GM23338 (cell line): ENCODE data around the gene MRPS34. TPM values are rescaled to one million over a fixed set of nuclear protein-coding genes. Genes with fewer than 3 reads are reported as not detected.

Source experiments
- ATAC-seq: fragments of 200-7000 bp; cut with Tn5 transposase; 3 replicates; pipeline ENCODE4 v1.9.1; 2020
- DNase-seq: peaks from one replicate; pipeline ENCODE4 v3.0.0-alpha.2; 2015; ENCODE audit warnings: low spot score
- H2AFZ ChIP-seq: fragments of 200-600 bp; sonication (generic); 2 replicates; pipeline ENCODE4 v1.8.0; 2016; ENCODE audit warnings: antibody characterized with exemption, mild to moderate bottlenecking, moderate library complexity
- H3F3A ChIP-seq: fragments of 200-600 bp; sonication (generic); replicated peaks from 2 replicates; pipeline ENCODE4 v1.8.0; 2017; ENCODE audit warnings: antibody characterized with exemption, mixed run types, low read depth
- H3K27ac ChIP-seq: fragments of 200-600 bp; sonication (generic); 2 replicates; pipeline ENCODE4 v1.6.1; 2016; ENCODE audit warnings: low read depth
- H3K27me3 ChIP-seq: fragments of 200-600 bp; sonication (generic); 2 replicates; pipeline ENCODE4 v1.8.0; 2016; ENCODE audit warnings: mild to moderate bottlenecking, mixed run types, moderate library complexity; ENCODE audit not compliant: insufficient read depth
- H3K36me3 ChIP-seq: fragments of 200-600 bp; sonication (generic); 2 replicates; pipeline ENCODE4 v1.8.0; 2016; ENCODE audit warnings: mild to moderate bottlenecking; ENCODE audit not compliant: insufficient read depth
- H3K4me1 ChIP-seq: fragments of 200-600 bp; sonication (generic); 2 replicates; pipeline ENCODE4 v1.8.0; 2016; ENCODE audit warnings: mild to moderate bottlenecking, moderate library complexity; ENCODE audit not compliant: insufficient read depth
- H3K4me2 ChIP-seq: fragments of 200-600 bp; sonication (generic); 2 replicates; pipeline ENCODE4 v1.7.1; 2017; ENCODE audit warnings: mixed run types
- H3K4me3 ChIP-seq: fragments of 200-600 bp; sonication (generic); 2 replicates; pipeline ENCODE4 v1.6.1; 2016; ENCODE audit warnings: mixed run types
- H3K79me2 ChIP-seq: fragments of 200-600 bp; sonication (generic); replicated peaks from 2 replicates; pipeline ENCODE4 v1.8.0; 2017; ENCODE audit warnings: mild to moderate bottlenecking; ENCODE audit not compliant: insufficient read depth
- H3K9me2 ChIP-seq: fragments of 200-600 bp; sonication (generic); 2 replicates; pipeline ENCODE4 v1.8.0; 2017; ENCODE audit not compliant: insufficient read depth
- H4K20me1 ChIP-seq: fragments of 200-600 bp; sonication (generic); replicated peaks from 2 replicates; pipeline ENCODE4 v1.8.0; 2017; ENCODE audit warnings: mild to moderate bottlenecking; ENCODE audit not compliant: insufficient read depth
- H3K27ac Mint-ChIP-seq: 2 replicates; pipeline ENCODE4 v1.8.0; 2020; ENCODE audit warnings: inconsistent platforms, mild to moderate bottlenecking, moderate library complexity, mixed read lengths
- H3K27me3 Mint-ChIP-seq: 3 replicates; pipeline ENCODE4 v1.8.0; 2022; ENCODE audit warnings: low read depth, mild to moderate bottlenecking, moderate library complexity, mixed read lengths, inconsistent platforms; ENCODE audit not compliant: insufficient read depth, poor library complexity
- H3K36me3 Mint-ChIP-seq: 3 replicates; pipeline ENCODE4 v1.8.0; 2021; ENCODE audit warnings: low read depth, mild to moderate bottlenecking, inconsistent platforms, moderate library complexity, mixed read lengths
- H3K4me1 Mint-ChIP-seq: 3 replicates; pipeline ENCODE4 v1.8.0; 2020; ENCODE audit warnings: mild to moderate bottlenecking, inconsistent platforms, mixed read lengths
- H3K4me3 Mint-ChIP-seq: 3 replicates; pipeline ENCODE4 v1.8.0; 2021; ENCODE audit warnings: moderate library complexity, mild to moderate bottlenecking, inconsistent platforms, mixed read lengths
- H3K9me3 Mint-ChIP-seq: 3 replicates; pipeline ENCODE4 v1.8.0; 2020; ENCODE audit warnings: moderate library complexity, mild to moderate bottlenecking, inconsistent platforms, mixed read lengths
- CREB1 ChIP-seq: fragments of 250-450 bp; sonication (Bioruptor Pico); IDR thresholded peaks from 2 replicates; pipeline ENCODE4 v1.5.0; 2020; ENCODE audit warnings: low read depth, mild to moderate bottlenecking, moderate library complexity
- EZH2 ChIP-seq: fragments of 200-600 bp; sonication (generic); IDR thresholded peaks from one replicate; pipeline ENCODE4 v1.8.0; 2017; ENCODE audit warnings: antibody characterized with exemption, mild to moderate bottlenecking, low read depth; ENCODE audit not compliant: unreplicated experiment
- EZH2phosphoT487 ChIP-seq: fragments of 200-600 bp; sonication (generic); IDR thresholded peaks from one replicate; pipeline ENCODE4 v1.8.1; 2018; ENCODE audit warnings: antibody characterized with exemption; ENCODE audit not compliant: unreplicated experiment
- JUNB ChIP-seq: IDR thresholded peaks from one replicate; pipeline ENCODE4 v1.6.1; 2016; ENCODE audit warnings: antibody characterized with exemption; ENCODE audit not compliant: unreplicated experiment
- NANOG ChIP-seq: IDR thresholded peaks from 2 replicates; pipeline ENCODE4 v1.6.1; 2016; ENCODE audit warnings: antibody characterized with exemption, borderline replicate concordance
- POLR2AphosphoS5 ChIP-seq: IDR thresholded peaks from 2 replicates; pipeline ENCODE4 v1.6.1; 2016; ENCODE audit warnings: antibody characterized with exemption, low read depth
- STAT1 ChIP-seq: IDR thresholded peaks from one replicate; pipeline ENCODE4 v1.6.1; 2016; ENCODE audit warnings: antibody characterized with exemption; ENCODE audit not compliant: unreplicated experiment
- ZNF114 ChIP-seq: fragments of 250-450 bp; sonication (Bioruptor Pico); IDR thresholded peaks from 2 replicates; pipeline ENCODE4 v1.5.0; 2020; ENCODE audit warnings: mild to moderate bottlenecking, moderate library complexity
- ZNF331 ChIP-seq: fragments of 250-450 bp; sonication (Bioruptor Pico); IDR thresholded peaks from 2 replicates; pipeline ENCODE4 v1.5.0; 2020; ENCODE audit warnings: low read depth, mild to moderate bottlenecking, moderate library complexity
- polyA plus RNA-seq: library from polyadenylated mRNA; unstranded; fragments of >200 nt; fragmentation: Nextera tagmentation; extraction: Ambion mirVana; gene quantifications from 2 replicates; pipeline ENCODE4 v1.2.1, GENCODE V29; 2016
- total RNA-seq: library from RNA; depleted of rRNA; stranded (reverse); fragments of >200 nt; shearing (Covaris generic); gene quantifications from 2 replicates; pipeline ENCODE4 v1.2.3, GENCODE V29; 2014
- TF ChIP-seq, protein P1 (sequence below), 2 experiments: fragments of 200-600 bp in 1 of 2; sonication (generic) in 1 of 2; conservative IDR thresholded peaks; 2 replicates each; pipeline versions ENCODE4 v1.5.1 to v1.6.1; 2016 to 2017; ENCODE audit warnings: antibody characterized with exemption in 2 of 2, low read depth in 2 of 2, mild to moderate bottlenecking in 2 of 2, moderate library complexity in 1 of 2
- TF ChIP-seq, protein P2 (sequence below): IDR thresholded peaks from 2 replicates; pipeline ENCODE4 v1.6.1; 2016; ENCODE audit warnings: antibody characterized with exemption
- TF ChIP-seq, protein P3 (sequence below): fragments of 250-450 bp; sonication (Bioruptor Pico); IDR thresholded peaks from 2 replicates; pipeline ENCODE4 v1.5.0; 2020; ENCODE audit warnings: mild to moderate bottlenecking, moderate library complexity
- TF ChIP-seq, protein P4 (sequence below): IDR thresholded peaks from one replicate; pipeline ENCODE4 v1.6.1; 2018; ENCODE audit warnings: antibody characterized with exemption; ENCODE audit not compliant: unreplicated experiment

The MRPS34 gene
- total and polyA plus RNA-seq, 2 experiments from 2014 or later = 248 to 391 TPM

DNA sequence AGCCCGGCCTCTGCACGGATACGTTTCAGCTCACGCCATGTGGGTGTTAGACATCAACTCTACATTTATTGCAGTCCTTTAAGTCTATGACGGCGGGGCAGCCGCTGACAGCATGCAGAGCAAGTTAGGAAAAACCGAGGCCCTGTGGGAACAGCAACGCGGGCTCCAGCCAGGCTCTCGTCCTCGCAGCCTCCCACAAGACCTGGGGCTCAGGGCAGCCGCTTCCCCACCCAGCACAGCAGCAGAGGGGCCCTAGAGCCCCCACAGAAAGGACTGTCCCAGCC is 3.7 kb upstream of the MRPS34 start:
- H3K4me2 ChIP-seq = no peak overlapping the region
- Mint-ChIP-seq H3K4me3 (no peak overlapping the region), H3K9me3 (peaks cover 9% of the 10 kb centered on the region; the same call in 2 of the 3 replicates), H3K4me1 (peaks cover 7% of the 10 kb centered on the region), H3K27me3 (peaks cover 29% of the 10 kb centered on the region), H3K36me3 (peaks cover 20% of the 10 kb centered on the region), H3K27ac (no peak overlapping the region)
- no peaks in the 10 kb centered on the region for H3K27me3 ChIP-seq
- DNase-seq (no peak), ATAC-seq (no peak)
- TF ChIP-seq ZNF331 (CRISPR knock-in tag) (no peak), EZH2 (no peak), STAT1 (no peak), ZNF114 (CRISPR knock-in tag) (no peak), CREB1 (CRISPR knock-in tag) (no peak), EZH2phosphoT487 (no peak), POLR2AphosphoS5 (no peak; the same call in 1 of the 2 replicates), JUNB (no peak), NANOG (no peak)
- TF ChIP-seq, protein P1, sequence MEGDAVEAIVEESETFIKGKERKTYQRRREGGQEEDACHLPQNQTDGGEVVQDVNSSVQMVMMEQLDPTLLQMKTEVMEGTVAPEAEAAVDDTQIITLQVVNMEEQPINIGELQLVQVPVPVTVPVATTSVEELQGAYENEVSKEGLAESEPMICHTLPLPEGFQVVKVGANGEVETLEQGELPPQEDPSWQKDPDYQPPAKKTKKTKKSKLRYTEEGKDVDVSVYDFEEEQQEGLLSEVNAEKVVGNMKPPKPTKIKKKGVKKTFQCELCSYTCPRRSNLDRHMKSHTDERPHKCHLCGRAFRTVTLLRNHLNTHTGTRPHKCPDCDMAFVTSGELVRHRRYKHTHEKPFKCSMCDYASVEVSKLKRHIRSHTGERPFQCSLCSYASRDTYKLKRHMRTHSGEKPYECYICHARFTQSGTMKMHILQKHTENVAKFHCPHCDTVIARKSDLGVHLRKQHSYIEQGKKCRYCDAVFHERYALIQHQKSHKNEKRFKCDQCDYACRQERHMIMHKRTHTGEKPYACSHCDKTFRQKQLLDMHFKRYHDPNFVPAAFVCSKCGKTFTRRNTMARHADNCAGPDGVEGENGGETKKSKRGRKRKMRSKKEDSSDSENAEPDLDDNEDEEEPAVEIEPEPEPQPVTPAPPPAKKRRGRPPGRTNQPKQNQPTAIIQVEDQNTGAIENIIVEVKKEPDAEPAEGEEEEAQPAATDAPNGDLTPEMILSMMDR (conservative IDR thresholded peaks at IDR 0.05; ENCODE audit: low read depth in 2 of 2) = no peak
- TF ChIP-seq, protein P2, sequence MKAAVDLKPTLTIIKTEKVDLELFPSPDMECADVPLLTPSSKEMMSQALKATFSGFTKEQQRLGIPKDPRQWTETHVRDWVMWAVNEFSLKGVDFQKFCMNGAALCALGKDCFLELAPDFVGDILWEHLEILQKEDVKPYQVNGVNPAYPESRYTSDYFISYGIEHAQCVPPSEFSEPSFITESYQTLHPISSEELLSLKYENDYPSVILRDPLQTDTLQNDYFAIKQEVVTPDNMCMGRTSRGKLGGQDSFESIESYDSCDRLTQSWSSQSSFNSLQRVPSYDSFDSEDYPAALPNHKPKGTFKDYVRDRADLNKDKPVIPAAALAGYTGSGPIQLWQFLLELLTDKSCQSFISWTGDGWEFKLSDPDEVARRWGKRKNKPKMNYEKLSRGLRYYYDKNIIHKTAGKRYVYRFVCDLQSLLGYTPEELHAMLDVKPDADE = no peak
- TF ChIP-seq, protein P3, sequence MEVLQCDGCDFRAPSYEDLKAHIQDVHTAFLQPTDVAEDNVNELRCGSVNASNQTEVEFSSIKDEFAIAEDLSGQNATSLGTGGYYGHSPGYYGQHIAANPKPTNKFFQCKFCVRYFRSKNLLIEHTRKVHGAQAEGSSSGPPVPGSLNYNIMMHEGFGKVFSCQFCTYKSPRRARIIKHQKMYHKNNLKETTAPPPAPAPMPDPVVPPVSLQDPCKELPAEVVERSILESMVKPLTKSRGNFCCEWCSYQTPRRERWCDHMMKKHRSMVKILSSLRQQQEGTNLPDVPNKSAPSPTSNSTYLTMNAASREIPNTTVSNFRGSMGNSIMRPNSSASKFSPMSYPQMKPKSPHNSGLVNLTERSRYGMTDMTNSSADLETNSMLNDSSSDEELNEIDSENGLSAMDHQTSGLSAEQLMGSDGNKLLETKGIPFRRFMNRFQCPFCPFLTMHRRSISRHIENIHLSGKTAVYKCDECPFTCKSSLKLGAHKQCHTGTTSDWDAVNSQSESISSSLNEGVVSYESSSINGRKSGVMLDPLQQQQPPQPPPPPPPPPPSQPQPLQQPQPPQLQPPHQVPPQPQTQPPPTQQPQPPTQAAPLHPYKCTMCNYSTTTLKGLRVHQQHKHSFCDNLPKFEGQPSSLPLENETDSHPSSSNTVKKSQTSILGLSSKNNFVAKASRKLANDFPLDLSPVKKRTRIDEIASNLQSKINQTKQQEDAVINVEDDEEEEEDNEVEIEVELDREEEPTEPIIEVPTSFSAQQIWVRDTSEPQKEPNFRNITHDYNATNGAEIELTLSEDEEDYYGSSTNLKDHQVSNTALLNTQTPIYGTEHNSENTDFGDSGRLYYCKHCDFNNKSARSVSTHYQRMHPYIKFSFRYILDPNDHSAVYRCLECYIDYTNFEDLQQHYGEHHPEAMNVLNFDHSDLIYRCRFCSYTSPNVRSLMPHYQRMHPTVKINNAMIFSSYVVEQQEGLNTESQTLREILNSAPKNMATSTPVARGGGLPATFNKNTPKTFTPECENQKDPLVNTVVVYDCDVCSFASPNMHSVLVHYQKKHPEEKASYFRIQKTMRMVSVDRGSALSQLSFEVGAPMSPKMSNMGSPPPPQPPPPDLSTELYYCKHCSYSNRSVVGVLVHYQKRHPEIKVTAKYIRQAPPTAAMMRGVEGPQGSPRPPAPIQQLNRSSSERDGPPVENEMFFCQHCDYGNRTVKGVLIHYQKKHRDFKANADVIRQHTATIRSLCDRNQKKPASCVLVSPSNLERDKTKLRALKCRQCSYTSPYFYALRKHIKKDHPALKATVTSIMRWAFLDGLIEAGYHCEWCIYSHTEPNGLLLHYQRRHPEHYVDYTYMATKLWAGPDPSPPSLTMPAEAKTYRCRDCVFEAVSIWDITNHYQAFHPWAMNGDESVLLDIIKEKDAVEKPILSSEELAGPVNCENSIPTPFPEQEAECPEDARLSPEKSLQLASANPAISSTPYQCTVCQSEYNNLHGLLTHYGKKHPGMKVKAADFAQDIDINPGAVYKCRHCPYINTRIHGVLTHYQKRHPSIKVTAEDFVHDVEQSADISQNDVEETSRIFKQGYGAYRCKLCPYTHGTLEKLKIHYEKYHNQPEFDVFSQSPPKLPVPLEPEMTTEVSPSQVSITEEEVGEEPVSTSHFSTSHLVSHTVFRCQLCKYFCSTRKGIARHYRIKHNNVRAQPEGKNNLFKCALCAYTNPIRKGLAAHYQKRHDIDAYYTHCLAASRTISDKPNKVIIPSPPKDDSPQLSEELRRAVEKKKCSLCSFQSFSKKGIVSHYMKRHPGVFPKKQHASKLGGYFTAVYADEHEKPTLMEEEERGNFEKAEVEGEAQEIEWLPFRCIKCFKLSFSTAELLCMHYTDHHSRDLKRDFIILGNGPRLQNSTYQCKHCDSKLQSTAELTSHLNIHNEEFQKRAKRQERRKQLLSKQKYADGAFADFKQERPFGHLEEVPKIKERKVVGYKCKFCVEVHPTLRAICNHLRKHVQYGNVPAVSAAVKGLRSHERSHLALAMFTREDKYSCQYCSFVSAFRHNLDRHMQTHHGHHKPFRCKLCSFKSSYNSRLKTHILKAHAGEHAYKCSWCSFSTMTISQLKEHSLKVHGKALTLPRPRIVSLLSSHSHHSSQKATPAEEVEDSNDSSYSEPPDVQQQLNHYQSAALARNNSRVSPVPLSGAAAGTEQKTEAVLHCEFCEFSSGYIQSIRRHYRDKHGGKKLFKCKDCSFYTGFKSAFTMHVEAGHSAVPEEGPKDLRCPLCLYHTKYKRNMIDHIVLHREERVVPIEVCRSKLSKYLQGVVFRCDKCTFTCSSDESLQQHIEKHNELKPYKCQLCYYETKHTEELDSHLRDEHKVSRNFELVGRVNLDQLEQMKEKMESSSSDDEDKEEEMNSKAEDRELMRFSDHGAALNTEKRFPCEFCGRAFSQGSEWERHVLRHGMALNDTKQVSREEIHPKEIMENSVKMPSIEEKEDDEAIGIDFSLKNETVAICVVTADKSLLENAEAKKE (CRISPR knock-in tag) = no peak
- TF ChIP-seq, protein P4, sequence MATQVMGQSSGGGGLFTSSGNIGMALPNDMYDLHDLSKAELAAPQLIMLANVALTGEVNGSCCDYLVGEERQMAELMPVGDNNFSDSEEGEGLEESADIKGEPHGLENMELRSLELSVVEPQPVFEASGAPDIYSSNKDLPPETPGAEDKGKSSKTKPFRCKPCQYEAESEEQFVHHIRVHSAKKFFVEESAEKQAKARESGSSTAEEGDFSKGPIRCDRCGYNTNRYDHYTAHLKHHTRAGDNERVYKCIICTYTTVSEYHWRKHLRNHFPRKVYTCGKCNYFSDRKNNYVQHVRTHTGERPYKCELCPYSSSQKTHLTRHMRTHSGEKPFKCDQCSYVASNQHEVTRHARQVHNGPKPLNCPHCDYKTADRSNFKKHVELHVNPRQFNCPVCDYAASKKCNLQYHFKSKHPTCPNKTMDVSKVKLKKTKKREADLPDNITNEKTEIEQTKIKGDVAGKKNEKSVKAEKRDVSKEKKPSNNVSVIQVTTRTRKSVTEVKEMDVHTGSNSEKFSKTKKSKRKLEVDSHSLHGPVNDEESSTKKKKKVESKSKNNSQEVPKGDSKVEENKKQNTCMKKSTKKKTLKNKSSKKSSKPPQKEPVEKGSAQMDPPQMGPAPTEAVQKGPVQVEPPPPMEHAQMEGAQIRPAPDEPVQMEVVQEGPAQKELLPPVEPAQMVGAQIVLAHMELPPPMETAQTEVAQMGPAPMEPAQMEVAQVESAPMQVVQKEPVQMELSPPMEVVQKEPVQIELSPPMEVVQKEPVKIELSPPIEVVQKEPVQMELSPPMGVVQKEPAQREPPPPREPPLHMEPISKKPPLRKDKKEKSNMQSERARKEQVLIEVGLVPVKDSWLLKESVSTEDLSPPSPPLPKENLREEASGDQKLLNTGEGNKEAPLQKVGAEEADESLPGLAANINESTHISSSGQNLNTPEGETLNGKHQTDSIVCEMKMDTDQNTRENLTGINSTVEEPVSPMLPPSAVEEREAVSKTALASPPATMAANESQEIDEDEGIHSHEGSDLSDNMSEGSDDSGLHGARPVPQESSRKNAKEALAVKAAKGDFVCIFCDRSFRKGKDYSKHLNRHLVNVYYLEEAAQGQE = no peak
- H3K27ac ChIP-seq = no peak overlapping the region
- H3K4me1 ChIP-seq = peaks cover 4% of the 10 kb centered on the region; the same call in 1 of the 2 replicates
- no peak overlapping the region for H2AFZ ChIP-seq
- H3K4me3 ChIP-seq = no peak overlapping the region
- peaks cover 13% of the 10 kb centered on the region; the same call in 1 of the 2 replicates for H4K20me1 ChIP-seq
- H3K79me2 ChIP-seq = peaks cover 15% of the 10 kb centered on the region
- H3K36me3 ChIP-seq = no peaks in the 10 kb centered on the region
- peaks cover 10% of the 10 kb centered on the region; the same call in 1 of the 2 replicates for H3F3A ChIP-seq
- no peaks in the 10 kb centered on the region for H3K9me2 ChIP-seq
